Mucosa of gallbladder (tissue), 1 donor: ENCODE data around the gene ARHGEF28. TPM values are rescaled to one million over a fixed set of nuclear protein-coding genes. Genes with fewer than 3 reads are reported as not detected.

Source experiments
- DNase-seq: peaks from one replicate; pipeline ENCODE4 v3.0.0-alpha.2; 2020; ENCODE audit warnings: low spot score
- total RNA-seq: library from RNA; stranded (reverse); gene quantifications from one replicate; pipeline ENCODE4 v1.2.1, GENCODE V29; 2021
- donor health status: DM: no; HTN: no; CAD: no.

The ARHGEF28 gene
- total RNA-seq, 1 donor from 2014 or later: 29.9 TPM

- DNase-seq: no peak
Measured at GRCh38 chr5:73900566-73900965, 274.6 kb downstream of the ARHGEF28 start.

- DNase-seq: peak; percentile 31
Measured at GRCh38 chr5:73901043-73901442, 275.0 kb downstream of the ARHGEF28 start.

GRCh38 chr5:73901455-73901854, 275.5 kb downstream of the ARHGEF28 start:
- no peak for DNase-seq

GRCh38 chr5:73902327-73903051, 276.5 kb downstream of the ARHGEF28 start:
- DNase-seq: no peak

GRCh38 chr5:73903169-73903568, 277.2 kb downstream of the ARHGEF28 start:
- no peak for DNase-seq

GRCh38 chr5:73906277-73906676, 280.3 kb downstream of the ARHGEF28 start:
- no peak for DNase-seq

GRCh38 chr5:73907164-73907563, 281.2 kb downstream of the ARHGEF28 start:
- no peak for DNase-seq

- DNase-seq: no peak
Measured at GRCh38 chr5:73908395-73908794, 282.4 kb downstream of the ARHGEF28 start.

- DNase-seq: no peak
Measured at GRCh38 chr5:73908846-73909245, 282.9 kb downstream of the ARHGEF28 start.

GRCh38 chr5:73909474-73909873, 283.5 kb downstream of the ARHGEF28 start:
- DNase-seq: no peak

- no peak for DNase-seq
Measured at GRCh38 chr5:73911761-73912393, 285.9 kb downstream of the ARHGEF28 start.

- DNase-seq: no peak
Measured at GRCh38 chr5:73912821-73913271, 286.9 kb downstream of the ARHGEF28 start.

- no peak for DNase-seq
Measured at GRCh38 chr5:73913971-73914370, 288.0 kb downstream of the ARHGEF28 start.

GRCh38 chr5:73915345-73915744, 289.3 kb downstream of the ARHGEF28 start:
- DNase-seq: no peak

GRCh38 chr5:73917433-73917832, 291.4 kb downstream of the ARHGEF28 start:
- peak; percentile 51 for DNase-seq

- DNase-seq: no peak
Measured at GRCh38 chr5:73917891-73918290, 291.9 kb downstream of the ARHGEF28 start.

GRCh38 chr5:73918791-73919221, 292.8 kb downstream of the ARHGEF28 start:
- no peak for DNase-seq

- no peak for DNase-seq
Measured at GRCh38 chr5:73921741-73922140, 295.7 kb downstream of the ARHGEF28 start.

GRCh38 chr5:73922224-73922623, 296.2 kb downstream of the ARHGEF28 start:
- DNase-seq: no peak

- DNase-seq: no peak
Measured at GRCh38 chr5:73922875-73923557, 297.0 kb downstream of the ARHGEF28 start.

GRCh38 chr5:73928476-73929070, 302.6 kb downstream of the ARHGEF28 start:
- DNase-seq: no peak

- DNase-seq: no peak
Measured at GRCh38 chr5:73935719-73936118, 309.7 kb downstream of the ARHGEF28 start.
